Cardiac atrium fibroblast (primary cell): Measurements from ENCODE around the gene KCNQ4. TPM values are rescaled to one million over a fixed set of nuclear protein-coding genes. Genes with fewer than 3 reads are reported as not detected.

Source experiments
- total RNA-seq: library from RNA; depleted of rRNA; stranded (reverse); fragments of >200 nt; gene quantifications from 2 replicates; pipeline ENCODE4 v1.2.3, GENCODE V29; 2015

KCNQ4 gene
- under 0.01 TPM in 1 of 2 replicates, not detected in the other for total RNA-seq

DNA sequence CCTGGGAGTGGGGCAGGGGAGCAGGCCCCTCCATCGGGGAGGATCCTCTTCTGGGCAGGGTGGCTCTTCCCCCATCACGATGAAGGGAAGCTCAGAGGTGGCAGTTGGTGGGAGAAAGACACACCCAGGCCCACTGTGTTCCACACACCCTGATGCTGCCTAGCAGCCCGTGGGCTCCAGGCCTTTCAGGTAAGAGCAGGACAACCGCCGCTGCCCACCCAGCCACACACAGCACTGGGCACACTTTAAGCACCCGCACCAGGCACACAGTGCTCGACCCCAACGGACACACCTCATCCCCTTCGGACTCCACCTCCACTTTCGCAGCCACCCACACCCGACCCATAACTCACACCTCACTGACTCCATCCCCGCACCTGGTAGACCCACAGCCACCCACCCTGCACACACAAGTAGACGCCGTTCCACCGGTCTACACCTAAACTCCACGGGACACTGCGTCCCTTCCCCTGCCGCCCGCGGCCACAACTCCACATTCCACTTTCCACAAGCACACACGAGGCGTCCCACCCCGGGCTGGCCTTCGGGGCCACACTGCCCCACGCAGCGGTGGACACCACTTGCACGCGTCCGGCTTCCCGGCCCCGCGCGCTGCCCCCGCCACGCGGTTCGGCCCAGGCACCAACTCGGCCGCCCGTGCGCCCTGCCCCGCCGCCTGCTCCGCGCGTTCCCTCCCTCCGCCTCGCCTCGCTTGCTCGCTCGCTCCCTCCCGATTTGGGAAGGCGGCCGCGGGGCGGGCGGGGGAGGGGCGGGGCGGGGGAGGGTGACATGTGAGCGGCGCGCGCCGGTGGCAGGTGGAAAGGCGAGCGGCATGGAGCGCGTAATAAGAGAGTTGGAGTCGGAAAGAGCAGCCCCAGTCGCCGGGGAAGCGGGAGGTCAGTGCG, at the start of gene KCNQ4:
KCNQ4 (plus strand) TSS at position 787 of the 905 bp plus-strand sequence. CDS start 307 bp downstream, outside the sequence.

DNA sequence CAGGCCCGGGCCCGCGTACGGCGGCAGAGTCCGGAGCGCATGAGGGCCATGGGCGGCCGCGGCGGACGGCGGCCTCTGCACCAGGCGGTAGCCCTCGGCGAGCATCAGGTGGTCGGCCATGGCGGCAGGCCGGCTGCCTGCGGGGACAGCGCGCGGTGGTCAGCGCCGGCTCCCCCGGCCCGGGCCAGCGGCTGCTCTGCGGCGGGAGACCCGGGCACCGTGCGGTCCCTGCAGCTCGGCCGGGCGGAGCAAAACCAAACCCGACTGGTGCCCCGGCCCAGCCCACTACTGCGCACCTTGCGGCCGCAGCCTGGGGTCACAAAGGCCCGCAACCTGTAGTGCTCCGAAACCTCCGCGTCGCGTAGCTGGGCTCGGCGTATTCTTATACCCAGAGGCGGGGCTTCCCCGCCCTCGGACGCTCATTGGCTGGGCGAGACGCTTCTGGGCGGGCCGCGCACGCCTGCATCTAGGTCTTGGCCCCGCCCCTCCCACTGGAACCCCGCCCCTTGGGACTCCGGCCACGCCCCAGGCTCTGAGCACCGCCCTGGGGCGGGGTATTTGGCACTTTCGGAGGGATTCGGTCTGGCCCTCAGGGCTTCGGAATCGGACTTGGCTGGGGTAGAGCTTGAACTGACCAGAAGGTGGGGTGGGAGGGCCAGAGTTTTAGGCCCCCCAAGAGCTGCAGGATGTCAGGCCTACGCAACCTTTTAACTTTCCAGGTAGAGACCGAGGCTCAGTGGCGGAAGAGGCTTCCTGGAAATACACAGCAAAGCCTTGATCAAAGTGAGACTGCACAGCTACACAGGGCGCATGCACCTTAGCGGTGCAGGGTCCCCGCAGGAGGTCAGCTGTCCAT, 78.6 kb downstream of the KCNQ4 start, which contains the start of gene CITED4:
CITED4 (minus strand) TSS at position 356 of the 856 bp plus-strand sequence; CDS start at position 120, 236 bp downstream.

Other genes starting within 250 kb of the KCNQ4 start
- 0.18 and 0.49 TPM in 2 replicates for gene RIMS3, start 118.1 kb upstream of the KCNQ4 start, total RNA-seq
- gene NFYC, start 92.1 kb upstream of the KCNQ4 start, total RNA-seq = 25.6 and 29.5 TPM in 2 replicates
- 7.2 and 14.9 TPM in 2 replicates for gene CITED4, start 78.6 kb downstream of the KCNQ4 start, total RNA-seq
- gene CTPS1, start 195.9 kb downstream of the KCNQ4 start, total RNA-seq = 14.6 and 16.4 TPM in 2 replicates
- 0.16 and 0.90 TPM in 2 replicates for gene SLFNL1, start 237.9 kb downstream of the KCNQ4 start, total RNA-seq